Glomerular endothelial cell (primary cell): ENCODE results near the gene CNGB1. TPM values are rescaled to one million over a fixed set of nuclear protein-coding genes. Genes with fewer than 3 reads are reported as not detected.
"Not testable (repeated sequence)": the region's sequence is repeated elsewhere in the genome, so short reads cannot be mapped to it uniquely, and the experiment has no call there.

Experiments used
- DNase-seq: peaks from one replicate; pipeline ENCODE4 v3.0.0-alpha.2; 2011; ENCODE audit warnings: low read depth, low spot score; ENCODE audit errors: extremely low read depth
- total RNA-seq: library from RNA; depleted of rRNA; stranded (reverse); fragments of >200 nt; gene quantifications from 2 replicates; pipeline ENCODE4 v1.2.3, GENCODE V29; 2015

The CNGB1 gene
- total RNA-seq, 1 donor from 2014 or later = not detected

DNA sequence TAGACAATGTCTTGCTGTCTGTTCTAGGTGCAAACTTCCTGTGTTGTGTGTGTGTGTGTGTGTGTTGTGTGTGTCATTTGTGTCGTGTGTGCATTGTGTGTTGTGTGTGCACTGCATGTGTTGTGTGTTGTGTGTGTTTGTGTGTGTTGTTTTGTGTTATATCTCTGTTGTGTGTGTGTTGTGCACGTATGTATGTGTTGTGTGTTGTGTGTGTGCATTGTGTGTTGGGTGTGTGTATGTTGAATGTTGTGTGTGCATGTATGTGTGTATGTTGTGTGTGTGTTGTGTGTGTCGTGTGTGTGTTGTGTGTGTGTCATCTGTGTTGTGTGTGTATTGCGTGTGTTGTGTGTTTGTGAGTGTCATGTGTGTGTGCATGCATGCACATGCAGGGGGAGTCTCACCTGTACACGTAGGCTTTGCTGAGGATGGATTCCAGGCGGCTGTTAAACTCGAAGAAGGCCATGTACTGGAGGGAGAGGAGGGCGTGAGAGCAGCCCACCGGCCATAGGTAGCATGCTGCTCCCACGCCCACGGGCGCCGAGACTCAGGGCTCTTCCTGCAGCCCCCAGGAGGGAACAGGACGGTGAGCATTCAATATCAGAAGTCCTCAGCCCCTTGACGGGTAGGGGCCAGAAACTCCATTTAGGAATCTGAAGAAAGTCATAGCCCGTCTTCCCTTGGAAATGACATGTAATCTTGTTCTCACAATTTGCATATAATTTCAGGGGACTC, 58.2 kb downstream of the CNGB1 start:
- DNase-seq = no peak

DNA sequence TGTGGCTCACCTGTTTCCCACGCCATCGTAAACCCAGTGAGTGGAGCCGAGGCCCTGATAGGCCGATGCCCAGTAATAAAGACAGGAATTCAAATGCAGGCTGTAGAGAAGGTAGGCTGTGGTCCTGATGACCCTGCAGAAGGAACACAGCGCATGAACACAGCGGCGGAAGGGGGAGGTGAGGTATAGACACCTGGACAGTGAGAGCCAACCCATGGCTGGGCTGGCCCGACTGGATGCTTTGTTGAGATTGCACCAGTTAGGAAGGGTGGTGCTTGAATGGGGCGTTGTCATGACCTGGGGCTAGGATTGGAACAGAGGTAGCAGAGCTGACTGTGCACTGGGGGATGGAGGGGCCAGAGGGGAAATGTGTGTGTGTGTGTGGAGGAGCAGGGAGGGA, 59.2 kb downstream of the CNGB1 start:
- DNase-seq = no peak

DNA sequence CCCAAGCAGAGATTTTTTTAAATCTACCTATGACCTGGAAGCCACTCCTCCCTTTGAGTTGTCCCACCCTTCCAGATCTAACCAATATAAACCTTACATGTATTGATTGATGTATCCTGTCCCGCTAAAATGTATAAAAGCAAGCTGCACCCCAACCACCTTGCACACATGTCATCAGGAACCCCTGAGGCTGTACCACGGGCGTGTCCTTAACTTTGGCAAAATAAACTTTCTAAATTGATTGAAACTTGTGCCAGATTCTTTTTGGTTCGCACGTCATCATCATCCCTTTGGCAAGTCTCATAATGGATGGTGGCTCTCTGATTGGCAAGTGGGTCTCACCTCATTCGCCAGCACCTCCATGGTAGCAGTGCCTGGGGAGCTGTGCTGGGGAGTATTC, 60.2 kb downstream of the CNGB1 start:
- DNase-seq = no peak

DNA sequence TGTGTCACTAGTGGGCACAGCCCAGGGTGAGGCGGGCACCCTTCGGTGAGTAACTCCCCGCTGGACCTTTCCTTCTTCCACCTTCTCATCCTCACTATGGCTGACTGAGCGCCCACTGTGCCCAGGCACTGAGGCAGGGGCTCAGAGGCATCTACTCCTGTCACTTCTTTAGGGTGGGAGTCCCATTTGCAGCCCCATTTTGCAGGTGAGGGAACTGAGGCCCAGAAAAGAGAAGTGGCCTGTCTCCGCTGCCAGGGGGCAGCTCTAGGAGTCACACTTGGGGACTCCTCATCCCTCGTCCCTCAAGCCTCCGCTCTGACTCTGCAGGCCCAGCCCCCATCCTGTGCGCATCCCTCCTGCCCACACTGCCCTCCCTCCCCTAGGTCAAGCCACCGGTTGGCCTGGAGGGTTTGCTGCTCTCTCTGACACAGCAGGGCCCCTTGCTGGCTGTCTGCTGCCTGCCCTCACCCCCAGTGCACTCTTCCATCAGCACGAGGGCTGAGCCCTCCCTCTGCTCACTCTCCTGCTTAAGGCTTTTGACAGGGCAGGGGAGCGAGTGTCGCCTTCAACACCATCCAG, 62.4 kb downstream of the CNGB1 start:
- no peak for DNase-seq

DNA sequence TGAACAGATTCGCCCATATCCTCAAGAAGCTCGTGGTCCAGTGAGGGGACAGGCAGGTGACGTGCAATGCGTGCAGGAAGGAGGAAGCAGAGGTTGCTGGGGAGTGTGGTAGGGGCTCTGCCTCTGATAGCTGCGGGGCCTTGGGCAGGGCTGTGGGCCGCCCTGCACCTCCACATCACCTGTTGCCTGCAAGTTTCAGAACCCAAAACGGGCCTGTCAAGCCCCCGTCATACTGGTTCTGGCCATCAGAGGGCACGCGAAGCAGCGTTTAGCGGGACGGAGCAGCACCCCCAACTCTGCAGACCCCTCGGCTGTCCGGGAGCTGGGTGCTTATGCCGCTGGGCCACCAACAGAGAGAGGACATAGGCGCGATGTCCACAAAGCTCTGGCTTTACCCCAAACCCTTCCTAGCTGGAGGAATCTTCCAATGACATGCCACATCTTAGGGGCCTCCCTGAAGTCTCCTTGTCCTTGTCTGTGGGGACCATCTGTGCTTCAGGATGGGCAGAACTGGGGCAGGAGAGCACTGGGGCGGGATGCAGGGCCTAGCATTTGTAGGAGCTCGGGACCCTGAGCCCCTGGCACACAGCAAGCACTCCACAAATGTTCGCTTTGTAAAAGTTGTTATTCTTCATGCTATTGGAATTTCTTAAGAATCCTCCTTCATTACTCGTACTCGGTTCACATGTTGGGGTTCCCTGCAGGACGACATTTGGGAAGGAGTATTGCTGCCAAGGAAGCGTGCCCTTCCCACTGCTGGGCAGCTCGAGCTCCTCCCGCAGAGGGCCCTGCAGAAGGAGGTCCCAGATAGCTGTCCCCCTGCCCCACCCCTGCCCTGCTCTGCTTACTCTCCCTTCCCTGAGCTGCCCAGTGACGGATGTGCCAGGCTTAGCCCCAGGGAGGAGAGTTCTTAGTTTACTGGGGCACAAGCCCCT, 64.3 kb downstream of the CNGB1 start:
- no peak for DNase-seq

DNA sequence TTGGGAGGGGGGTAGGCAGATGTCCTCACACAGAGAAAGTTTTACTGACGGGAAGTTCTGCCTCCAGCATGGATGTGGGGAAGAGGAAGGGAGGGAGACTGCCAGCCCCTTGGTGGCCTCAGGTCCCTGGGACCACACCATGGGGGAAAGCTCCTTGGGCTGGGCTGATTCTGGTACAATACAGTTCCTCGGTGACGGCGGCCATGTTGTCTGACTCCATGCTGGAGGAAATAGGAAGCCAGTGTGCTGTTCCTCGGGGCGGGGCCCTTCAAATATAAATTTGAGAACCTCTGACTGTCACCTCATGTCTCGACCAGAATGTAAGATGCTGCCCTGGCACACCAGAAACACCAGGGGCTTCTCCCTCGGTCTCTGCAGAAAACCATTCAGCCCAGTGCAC, 66.8 kb downstream of the CNGB1 start:
- DNase-seq = no peak

DNA sequence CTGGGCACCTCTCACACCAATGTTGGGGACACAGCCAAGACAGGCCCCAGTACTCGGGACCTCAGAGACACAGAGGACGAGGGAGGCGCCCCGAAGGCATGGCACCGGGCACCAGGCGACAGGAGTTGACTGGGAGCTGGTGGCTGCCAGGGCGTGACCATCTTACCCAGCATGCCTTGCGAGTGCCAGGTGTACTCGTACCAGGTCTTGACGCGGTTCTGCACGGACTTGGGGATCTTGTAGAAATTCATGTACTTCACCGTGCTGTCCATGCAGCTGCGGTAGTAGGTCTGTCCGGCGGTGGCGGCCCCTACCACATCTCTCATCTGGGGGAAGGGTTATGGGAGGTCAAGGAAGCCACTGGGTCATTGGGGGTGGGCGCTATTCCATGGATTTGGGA, 67.3 kb downstream of the CNGB1 start:
- no peak for DNase-seq

DNA sequence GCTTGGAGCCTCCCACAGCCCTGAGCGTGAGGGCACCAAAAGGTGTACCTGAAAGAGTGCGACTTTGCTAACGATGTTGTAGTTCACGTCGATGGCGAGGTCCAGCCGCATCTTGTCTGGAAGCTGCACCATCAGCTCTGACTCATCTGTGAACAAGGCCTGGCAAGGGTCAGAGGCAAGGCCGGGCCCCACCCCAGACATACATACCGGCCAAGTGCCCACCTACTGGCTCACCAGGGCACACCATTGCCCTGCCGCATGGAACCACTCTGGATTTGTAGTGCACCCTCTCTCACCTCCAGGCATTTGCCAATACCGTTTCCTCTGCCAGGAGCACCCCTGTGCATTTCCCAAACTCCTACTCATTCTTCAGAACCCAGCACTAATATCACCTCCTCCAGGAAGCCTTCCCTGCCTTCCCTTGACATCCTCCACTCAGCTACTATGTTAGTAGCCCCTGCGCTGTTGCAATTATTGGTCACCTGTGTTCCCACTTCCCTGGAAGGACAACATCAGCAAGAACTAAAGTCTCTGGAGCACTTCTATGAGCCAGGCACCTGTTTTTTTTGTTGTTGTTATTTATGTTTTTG, 69.4 kb downstream of the CNGB1 start:
- DNase-seq = no peak

DNA sequence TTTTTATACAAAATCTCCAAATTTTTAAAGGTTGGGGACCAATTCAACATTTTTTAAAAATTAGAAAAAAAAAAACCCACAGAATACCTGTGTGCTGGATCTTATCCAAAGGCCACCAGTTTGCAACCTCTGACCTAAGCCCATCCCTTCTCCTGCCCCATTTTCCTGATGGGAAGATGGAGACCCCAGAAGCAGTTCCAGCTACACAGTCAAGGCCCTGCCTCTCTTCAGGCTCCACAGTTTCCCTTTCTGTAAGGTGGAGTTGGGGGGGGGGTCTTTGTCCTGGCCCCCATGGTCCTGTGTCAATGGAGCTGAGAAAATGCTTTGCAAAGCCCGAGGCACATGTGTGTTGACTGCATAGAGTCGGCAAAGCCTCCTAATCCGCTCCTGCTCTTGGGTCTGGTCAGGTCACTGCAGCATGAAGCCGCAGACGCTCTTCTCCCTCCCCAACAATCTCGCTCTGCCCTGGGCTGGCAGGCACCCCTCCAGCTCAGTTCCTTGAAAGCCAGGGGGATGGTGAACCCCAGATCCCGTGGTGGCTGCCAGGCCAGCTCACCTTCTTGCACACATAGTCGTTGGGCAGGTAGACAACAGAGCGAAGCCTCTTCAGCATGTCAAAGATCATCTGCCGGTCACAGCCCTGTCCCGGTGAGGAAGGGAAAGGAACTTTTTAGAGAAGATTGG, 70.0 kb downstream of the CNGB1 start:
- DNase-seq = no peak

DNA sequence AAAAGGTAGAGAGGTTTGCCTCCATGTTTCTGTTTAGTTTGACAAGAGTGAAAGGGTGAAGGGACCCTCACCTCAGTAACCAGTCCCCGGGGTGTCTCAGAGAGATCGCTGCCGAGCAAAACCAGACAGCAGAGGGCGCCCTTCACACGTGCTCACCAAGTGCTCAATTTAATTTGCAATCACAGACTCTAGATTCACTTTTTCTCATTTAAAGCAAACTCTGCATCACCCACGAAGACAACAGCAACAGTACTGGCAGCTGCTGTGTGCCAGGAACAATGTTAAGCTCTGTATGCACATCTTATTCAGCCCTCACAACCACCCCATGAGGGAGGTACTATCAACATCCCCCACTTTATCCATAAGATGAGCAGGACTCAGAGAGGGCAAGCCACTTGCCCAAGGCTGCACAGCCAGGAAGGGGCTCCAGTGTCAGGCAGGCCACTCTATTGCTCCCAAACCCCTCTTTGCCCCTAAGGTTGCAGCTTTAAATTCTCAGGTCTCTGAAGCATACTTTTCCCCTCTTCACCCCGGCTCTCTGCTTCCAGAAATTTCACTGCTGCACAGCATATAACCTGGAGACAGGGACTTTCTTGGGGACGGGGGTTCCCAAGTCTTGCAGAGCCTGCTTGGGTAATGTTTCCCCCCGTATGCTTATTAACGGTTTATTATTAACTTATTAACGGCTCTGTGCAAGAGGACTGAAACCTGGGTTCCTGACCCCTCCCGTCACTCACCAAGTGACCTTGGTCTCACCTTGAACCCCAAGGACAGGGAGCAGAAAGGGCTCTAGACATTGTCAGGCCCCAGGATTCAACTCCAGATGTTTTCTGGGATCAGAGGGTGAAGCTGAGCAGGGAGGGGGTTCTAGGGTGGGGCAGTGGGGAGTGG, 70.9 kb downstream of the CNGB1 start:
- DNase-seq = peak; percentile 36

DNA sequence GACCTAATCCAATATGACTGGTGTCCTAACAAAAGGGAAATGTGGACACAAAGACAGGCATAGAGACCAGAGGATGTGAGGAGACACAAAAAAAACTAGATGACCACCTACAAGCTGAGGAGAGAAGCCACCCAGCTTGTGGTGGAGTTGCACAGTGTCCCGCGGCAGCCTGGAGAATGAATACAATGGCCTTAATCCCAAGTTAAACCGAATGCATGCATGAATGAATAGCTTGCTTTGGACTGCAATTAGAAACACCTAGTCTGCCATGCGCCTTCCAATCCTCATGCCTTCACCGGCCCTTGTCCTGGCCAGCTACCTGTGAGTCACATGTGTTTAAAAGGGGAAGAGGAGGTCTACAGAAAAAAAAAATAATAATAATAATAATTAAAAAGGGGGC, 72.0 kb downstream of the CNGB1 start:
- DNase-seq = no peak

DNA sequence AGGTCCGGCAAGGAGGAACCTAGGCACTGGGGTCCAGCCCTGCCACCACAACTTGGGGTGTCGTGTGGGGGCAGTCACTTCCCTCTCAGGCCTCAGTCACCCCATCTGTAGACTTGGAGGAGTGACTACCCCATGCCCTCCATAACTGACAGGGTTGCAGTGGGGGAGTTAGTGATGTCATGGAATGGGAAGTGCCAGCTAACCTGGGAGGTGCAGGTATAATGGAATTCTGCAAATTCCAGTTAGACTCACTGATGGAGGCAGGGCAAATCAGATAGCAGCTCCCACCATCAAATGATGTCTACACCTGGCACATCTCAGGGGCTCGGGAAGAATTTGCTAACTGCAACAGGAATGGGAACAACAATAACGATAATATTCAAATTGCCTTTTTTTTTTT, 72.9 kb downstream of the CNGB1 start:
- no peak for DNase-seq

DNA sequence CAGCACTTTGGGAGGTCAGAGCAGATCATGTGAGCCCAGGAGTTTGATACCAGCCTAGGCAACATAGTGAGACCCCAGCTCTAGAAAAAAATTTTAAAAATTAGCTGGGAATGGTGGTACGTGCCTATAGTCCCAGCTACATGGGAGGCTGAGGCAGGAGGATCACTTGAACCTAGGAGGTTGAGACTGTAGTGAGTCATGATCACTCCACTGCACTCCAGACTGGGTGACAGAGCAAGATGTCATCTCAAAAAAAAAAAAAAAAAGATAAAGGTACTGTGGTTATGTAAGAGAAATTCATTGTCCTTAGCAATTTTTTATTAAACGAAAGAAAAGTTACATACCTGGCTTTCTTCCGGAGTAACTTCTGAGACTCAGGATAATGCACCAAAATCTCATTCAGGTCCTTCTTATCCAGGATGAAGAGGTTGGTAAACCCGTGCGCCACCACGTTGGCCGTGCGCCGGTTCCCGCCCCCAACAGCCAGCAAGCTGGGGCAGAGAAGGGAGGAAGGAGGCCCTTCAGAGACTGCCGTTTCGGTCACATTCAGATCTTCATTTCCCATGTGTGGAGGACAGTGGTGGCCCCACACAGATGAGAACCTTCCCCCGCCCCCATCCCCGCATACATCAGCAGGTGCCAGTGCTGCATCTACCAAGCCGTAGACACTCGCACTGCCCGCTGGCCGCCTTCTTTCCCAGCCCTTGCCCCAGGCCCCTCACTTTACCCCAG, 73.7 kb downstream of the CNGB1 start:
- DNase-seq = no peak

DNA sequence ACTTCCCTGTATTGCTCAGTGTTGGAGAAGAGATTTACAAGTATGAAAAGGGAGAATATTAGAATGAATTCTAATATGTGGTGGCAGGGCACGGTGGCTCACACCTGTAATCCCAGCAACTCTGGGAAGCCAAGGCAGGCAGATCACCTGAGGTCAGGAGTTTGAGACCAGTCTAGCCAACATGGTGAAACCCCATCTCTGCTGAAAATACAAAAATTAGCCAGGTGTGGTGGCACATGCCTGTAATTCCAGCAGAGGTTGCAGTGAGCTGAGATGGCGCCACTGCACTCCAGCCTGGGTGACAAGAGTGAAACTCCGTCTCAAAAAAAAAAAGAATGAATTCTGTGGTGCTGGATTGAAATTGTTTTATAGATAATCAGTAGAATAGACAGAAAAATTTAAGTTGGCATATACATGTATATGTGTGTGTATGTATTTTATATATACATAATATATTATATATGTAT, 75.8 kb downstream of the CNGB1 start:
- DNase-seq = not testable (repeated sequence)

DNA sequence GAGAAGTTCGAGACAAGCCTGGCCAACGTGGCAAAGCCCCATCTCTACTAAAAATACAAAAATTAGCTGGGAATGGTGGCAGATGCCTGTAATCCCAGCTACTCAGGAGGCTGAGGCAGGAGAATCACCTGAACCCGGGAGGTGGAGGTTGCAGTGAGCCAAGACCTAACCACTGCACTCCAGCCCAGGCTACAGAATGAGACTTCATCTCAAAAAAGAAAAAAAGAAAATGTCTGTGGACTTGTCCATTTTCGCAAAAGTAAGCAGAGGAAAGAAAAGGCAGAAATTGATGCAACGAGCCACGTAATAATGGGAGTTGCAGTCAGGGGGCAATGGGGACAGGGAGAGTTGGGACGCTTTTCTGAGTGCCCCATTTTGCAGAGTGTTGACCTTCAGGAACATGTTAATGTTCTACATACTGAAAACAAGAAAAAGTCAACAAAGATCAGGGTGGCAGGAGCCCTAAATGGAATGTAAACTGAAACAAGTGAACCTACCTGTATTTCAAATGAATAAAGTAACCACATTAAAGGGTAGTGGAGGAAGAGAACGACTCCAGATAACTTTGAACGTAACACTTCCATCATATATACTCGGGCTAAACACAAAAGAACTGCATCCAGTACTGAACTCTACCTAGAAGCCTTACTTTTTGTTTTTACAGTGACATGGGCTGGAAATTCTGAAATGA, 76.4 kb downstream of the CNGB1 start:
- no peak for DNase-seq

DNA sequence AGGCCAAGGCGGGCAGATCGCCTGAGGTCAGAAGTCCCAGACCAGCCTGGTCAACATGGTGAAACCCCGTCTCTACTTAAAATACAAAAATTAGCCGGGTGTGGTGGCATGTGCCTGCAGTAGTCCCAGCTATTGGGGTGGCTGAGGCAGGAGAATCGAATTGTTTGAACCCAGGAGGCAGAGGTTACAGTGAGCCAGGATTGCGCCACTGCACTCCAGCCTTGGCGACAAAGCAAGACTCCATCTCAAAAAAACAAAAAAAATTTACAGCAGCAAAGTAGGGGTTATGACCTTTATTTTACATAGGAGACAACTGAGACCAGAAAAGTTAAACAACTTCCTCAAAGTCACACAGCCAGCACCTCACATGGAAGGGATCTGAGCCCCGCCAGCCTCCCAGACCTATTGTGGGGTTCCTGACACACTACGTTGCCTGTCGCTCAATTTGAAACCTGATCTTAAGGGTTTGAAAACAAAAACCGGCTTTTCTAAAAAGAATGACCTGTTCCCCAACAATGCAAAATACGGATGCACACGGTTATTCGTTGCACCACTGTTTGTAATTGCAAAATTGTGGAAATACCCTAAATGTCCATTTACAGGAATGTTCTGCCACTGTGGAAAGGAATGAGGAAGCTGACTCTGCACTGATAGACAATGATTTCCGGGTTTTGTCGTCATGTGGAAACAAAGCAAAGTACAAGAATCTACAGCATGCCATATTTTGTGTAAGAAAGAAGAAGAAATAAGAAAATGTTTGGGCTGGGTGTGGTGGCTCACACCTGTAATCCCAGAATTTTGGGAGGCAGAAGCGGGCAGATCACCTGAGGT, 77.2 kb downstream of the CNGB1 start:
- peak; percentile 92 for DNase-seq

DNA sequence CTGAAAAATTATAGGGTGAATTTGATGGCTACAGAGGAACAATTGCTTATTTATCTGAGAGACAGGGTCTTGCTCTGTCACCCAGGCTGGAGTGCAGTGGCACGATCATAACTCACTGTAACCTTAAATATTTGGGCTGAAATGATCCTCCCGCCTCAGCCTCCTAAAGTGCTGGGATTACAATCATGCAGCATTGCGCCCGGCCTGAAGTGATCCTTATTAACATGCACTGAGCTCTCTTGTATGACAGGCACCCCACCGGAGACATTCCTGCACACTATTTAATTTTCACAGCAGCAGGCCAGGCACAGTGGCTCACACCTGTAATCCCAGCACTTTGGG, 77.7 kb downstream of the CNGB1 start:
- no peak for DNase-seq
